Measurements from ENCODE around the gene CTH. TPM values are rescaled to one million over a fixed set of nuclear protein-coding genes. Genes with fewer than 3 reads are reported as not detected.

The CTH gene
- polyA plus RNA-seq, 1 of the 3 experiments (the other 2 are of a cell fraction) = 3.9 TPM

- no peak for TF ChIP-seq MAX (IDR thresholded peaks at IDR 0.05; ENCODE audit: low read depth)
- no peak for TF ChIP-seq REST (IDR thresholded peaks at IDR 0.05; ENCODE audit: low read depth, low read length)
- TF ChIP-seq MEF2A (IDR thresholded peaks at IDR 0.05; ENCODE audit: borderline replicate concordance, low read depth) = no peak
- no peak for TF ChIP-seq ELF1 (IDR thresholded peaks at IDR 0.05)
- TF ChIP-seq EZH2phosphoT487 (IDR thresholded peaks at IDR 0.05; ENCODE audit: borderline replicate concordance, low read depth) = no peak
These were observed 44.2 kb downstream of the CTH start (continued) for GRCh38 chr1:70455291-70455690.

- no peak overlapping the region for H3K4me2 ChIP-seq
- CTCF ChIA-PET = no interaction called here
These were observed 47.1 kb downstream of the CTH start for GRCh38 chr1:70458131-70458530.

More at GRCh38 chr1:70458131-70458530, 47.1 kb downstream of the CTH start:
- POLR2A ChIA-PET = no interaction called here
- no peaks in the 10 kb centered on the region for H3K27me3 ChIP-seq (ENCODE audit: insufficient read depth)
- no peak overlapping the region for H3K4me3 ChIP-seq (ENCODE audit: low read depth in 2 of 2, low read length in 1 of 2)
- no peak overlapping the region for H3K9ac ChIP-seq
- H3K9me2 ChIP-seq = no peaks in the 10 kb centered on the region
- no peaks in the 10 kb centered on the region for H3K79me2 ChIP-seq (ENCODE audit: insufficient read depth)
- H3F3A ChIP-seq (replicated peaks; ENCODE audit: insufficient read depth) = peaks cover 3% of the 10 kb centered on the region
- TF ChIP-seq PBX3 (IDR thresholded peaks at IDR 0.05) (no peak), YY1 (IDR thresholded peaks at IDR 0.05; ENCODE audit: low read depth) (no peak), REST (IDR thresholded peaks at IDR 0.05; ENCODE audit: low read depth, low read length) (no peak), IRF3 (IDR thresholded peaks at IDR 0.05; ENCODE audit: low read depth, low read length) (no peak), CTCF (IDR thresholded peaks at IDR 0.05) (no peak), MEF2A (IDR thresholded peaks at IDR 0.05; ENCODE audit: borderline replicate concordance, low read depth) (no peak), NFIC (IDR thresholded peaks at IDR 0.05; ENCODE audit: borderline replicate concordance) (no peak), RFX5 (IDR thresholded peaks at IDR 0.05; ENCODE audit: low read length) (no peak), POLR2AphosphoS5 (IDR thresholded peaks at IDR 0.05; ENCODE audit: low read depth, low read length) (no peak), TCF12 (IDR thresholded peaks at IDR 0.05) (no peak), RAD21 (IDR thresholded peaks at IDR 0.05; ENCODE audit: low read length) (no peak), TEAD4 (IDR thresholded peaks at IDR 0.05; ENCODE audit: borderline replicate concordance, insufficient read depth) (no peak)
- no peaks in the 10 kb centered on the region for H4K20me1 ChIP-seq (ENCODE audit: insufficient read depth)
- no peaks in the 10 kb centered on the region for H3K9me3 ChIP-seq
- no peak for DNase-seq
- H2AFZ ChIP-seq (ENCODE audit: low read depth) = no peak overlapping the region
- peaks cover 7 to 8% of the 10 kb centered on the region in 2 experiments; a peak in 3 of 4 replicates for H3K4me1 ChIP-seq (ENCODE audit: control insufficient read depth in 1 of 2, insufficient read depth in 2 of 2, low read depth in 1 of 2, low read length in 1 of 2)
- H3K36me3 ChIP-seq (replicated peaks in 1 of 2; ENCODE audit: control insufficient read depth in 1 of 2, insufficient read depth in 2 of 2, low read length in 1 of 2) = no peaks in the 10 kb centered on the region
- no peak overlapping the region for H3K27ac ChIP-seq (ENCODE audit: low read depth in 2 of 2, low read length in 1 of 2)

All from SK-N-SH (cell line).